Measurements from ENCODE around the gene ARHGEF5.
"Not testable (repeated sequence)": the region's sequence is repeated elsewhere in the genome, so short reads cannot be mapped to it uniquely, and the experiment has no call there.

The ARHGEF5 gene

DNA sequence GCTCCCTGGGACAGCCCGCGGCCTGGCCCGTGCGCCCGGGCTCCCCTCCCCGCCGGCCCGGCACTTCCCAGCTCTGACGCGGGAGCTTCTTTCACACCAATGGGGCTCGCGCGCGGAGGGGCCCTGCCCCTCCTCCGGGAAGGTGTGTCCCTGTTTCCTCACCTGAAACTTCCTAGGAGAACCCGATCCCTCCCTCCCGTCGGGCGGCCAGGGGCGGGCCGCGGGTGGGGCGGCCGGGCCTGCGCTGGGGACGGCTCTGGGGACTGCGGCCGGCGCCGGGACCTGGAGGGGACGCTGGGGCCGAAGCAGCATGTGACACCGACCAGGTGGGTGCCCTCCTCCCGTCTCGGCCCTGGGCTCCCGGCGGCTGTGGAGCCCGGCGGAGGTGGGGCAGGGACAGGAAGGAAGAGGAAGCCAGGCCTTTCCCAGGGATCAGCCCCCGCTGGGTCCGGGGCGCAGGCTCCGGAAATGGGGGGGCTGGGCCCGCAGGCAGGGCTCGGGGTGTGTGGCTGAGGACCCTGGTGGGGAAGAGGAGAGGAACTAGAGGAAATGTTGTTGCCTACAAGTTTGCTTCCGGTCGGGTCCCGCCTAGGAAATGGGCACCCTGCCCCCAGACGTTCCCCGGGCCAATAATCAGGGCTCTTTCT lies at the start of gene ARHGEF5:
Gene ARHGEF5, plus strand, starts transcription at position 227 of the 647 bp plus-strand sequence. CDS start 7,268 bp downstream, outside the sequence.
- not testable (repeated sequence) for DNase-seq (ENCODE audit: low read depth)

GRCh38 chr7:144309702-144310101 lies 45.5 kb upstream of the ARHGEF5 start:
- not testable (repeated sequence) for DNase-seq (ENCODE audit: low read depth)

- DNase-seq (ENCODE audit: low read depth), result not testable (repeated sequence)
These were observed 44.0 kb upstream of the ARHGEF5 start for GRCh38 chr7:144311218-144311617.

- not testable (repeated sequence) for DNase-seq (ENCODE audit: low read depth)
These were observed 43.2 kb upstream of the ARHGEF5 start, which contains the start of gene OR2A1 for GRCh38 chr7:144311872-144312469. TSS of gene OR2A1 (plus strand) at chr7:144312419. CDS start at chr7:144318125, 5,706 bp downstream.

- DNase-seq (ENCODE audit: low read depth), result not testable (repeated sequence)
These were observed 37.7 kb upstream of the ARHGEF5 start for GRCh38 chr7:144317537-144317936.

GRCh38 chr7:144319547-144319946 lies 35.7 kb upstream of the ARHGEF5 start:
- not testable (repeated sequence) for DNase-seq (ENCODE audit: low read depth)

- DNase-seq (ENCODE audit: low read depth), result not testable (repeated sequence)
These were observed 33.5 kb upstream of the ARHGEF5 start for GRCh38 chr7:144321677-144322206.

DNA sequence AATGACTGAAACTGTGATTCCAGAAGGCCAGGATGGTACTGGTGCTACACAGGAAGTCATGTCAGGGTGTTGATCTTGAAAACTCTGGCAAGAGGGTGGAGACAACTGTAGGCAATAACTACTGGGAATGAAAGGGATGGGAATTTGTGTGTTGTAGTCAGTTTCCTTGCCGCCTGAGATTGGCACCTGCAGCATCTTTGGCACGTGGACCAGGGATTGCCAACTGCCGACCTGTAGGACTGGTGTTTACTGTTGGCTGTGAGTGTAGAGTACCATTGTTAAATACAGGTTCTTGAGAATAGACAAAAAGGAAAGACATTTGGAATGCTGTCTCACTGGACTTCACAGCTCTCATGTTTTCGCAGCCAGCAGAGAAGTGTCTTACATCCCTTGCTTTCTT lies 31.8 kb upstream of the ARHGEF5 start:
- DNase-seq (ENCODE audit: low read depth), result not testable (repeated sequence)

DNA sequence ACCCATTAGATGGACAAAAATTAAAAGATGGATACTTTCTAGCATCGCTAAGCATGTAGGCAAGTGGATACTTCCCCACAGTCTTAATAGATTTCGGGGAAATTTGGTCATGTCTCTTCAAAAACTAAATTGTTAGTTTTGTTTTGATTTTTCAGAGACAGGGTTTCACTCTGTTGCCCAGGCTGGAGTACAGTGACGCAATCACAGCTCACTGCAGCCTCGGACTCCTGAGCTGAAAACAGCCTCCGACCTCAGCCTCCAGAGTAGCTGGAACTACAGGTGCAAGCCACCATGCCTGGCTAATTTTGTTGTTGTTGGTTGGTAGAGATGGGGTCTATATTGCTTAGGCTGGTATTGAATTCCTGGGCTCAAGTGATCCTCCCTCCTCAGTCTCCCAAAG lies 29.3 kb upstream of the ARHGEF5 start:
- not testable (repeated sequence) for DNase-seq (ENCODE audit: low read depth)

DNA sequence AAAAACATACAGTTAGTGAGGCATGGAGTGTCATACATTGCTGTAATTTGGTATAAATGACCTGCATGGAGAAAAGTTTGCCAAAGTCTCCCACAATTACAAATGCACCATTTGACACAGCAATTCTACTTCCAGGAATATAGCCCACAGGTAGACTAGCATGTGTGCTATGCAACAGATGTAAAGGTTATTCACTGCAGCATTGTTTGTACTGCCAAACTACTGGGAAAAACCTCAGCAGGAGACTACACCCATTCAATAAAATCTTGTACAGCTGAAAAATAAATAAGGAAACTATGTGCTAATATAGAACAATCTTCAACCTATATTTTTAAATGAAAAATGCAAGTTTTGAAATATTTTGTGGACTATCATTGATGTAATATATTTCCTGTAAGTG lies 25.2 kb upstream of the ARHGEF5 start:
- not testable (repeated sequence) for DNase-seq (ENCODE audit: low read depth)

DNA sequence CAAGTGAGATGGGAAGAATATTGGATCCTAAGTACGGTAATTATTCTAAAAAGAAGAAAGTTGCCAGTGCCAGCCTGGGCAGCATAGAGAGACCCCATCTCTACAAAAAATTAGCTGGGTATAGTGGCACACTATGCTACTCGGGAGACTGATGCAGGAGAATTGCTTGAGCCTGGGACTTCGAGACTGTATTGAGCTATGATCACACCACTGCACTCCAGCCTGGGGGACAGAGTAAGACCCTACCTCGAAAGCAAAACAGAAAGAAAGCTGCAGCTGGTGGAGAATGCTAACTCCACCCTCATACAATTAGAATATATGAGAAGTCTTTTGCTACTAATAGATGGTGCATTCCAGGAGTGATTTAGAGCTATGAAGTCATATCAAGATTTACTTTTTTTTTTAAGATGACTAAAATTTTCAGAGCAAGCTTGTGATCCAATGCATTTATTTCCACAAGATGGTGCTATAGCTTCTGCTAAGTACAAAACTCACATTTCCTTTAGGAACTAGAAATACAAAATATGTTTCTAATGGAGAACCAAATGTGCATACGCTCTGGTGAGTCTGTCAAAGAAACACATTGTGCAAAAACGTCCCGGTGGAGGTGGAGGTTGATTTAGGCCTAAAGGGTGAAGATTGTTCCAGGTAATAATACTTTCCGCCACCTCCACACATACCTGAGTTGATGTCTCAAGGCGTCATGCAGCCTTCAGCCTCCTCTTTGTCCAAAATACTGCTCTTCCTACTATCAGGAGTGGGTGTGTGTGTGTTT lies 23.8 kb upstream of the ARHGEF5 start:
- not testable (repeated sequence) for DNase-seq (ENCODE audit: low read depth)

DNA sequence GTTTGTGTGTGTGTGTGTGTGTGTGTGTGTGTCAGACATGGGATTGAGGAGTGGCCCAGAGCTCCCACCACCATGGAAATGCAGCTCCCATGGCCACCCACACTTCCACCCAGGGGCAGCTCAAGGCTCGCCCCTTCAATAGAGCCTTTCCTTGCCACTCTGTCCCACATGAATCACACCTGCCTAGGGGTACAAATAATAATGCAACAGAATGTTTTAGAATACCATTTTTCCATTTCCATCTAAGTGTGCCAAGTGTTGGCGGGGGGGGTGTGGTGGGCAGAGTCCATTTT lies 23.3 kb upstream of the ARHGEF5 start:
- DNase-seq (ENCODE audit: low read depth), result not testable (repeated sequence)

DNA sequence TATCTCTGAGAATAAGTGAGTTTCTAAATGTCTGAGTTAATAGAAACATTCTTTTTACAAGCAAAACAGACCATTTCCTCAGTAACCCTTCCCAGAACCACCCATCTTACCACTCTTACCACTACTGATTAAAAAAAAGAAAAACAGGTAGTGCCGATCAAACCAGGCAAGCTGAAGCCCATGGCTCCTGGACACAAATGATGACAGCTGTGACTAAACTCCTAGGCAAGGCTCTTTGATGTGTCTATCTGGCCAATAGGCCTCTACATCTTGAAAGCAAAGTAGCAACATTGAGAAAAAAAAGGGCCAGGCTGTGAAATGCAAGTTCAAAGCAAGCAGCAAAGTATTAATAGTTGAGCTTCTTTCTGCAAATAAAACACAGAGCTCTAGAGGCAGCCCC lies 6.6 kb upstream of the ARHGEF5 start:
- DNase-seq (ENCODE audit: low read depth), result not testable (repeated sequence)

DNA sequence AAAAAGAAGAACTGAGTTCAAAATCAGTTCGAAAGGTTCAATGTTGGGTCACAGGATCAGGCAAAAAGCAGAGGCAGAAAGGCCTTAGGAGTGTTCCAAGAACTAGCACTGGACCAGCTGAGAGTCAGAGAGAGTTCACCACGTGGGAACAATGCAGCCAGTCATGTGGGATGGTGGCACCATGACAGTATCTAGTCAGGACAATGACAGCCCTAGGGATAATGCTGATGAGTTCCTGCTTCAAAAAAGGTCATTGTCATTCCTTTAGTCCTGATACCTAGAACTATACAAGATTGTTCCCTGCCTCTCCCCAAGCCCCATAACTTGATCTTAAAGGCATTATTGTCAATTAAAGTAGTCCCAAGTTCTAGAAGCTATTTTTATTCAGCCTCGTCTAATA lies 3.5 kb upstream of the ARHGEF5 start:
- not testable (repeated sequence) for DNase-seq (ENCODE audit: low read depth)

DNA sequence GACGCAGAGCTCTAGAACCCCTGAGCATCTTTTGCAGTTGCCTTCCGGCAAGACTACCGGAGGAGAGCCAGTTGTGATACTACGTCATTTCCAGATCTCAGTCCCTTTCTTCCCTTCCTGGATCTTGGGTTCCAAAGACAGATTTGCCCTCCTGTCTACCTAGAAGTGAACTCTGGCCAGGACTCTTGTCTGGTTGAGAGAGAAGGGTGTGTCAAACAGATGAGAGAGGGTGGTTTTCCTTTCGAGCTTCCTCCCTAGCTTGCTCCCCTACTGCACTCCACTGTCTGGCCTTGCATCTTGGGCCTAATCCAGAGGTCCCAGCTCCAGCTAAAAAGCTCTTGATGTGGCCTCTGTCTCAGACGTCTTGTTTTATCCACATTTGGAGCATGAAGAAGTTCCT lies 983 bp downstream of the ARHGEF5 start:
- not testable (repeated sequence) for DNase-seq (ENCODE audit: low read depth)

DNA sequence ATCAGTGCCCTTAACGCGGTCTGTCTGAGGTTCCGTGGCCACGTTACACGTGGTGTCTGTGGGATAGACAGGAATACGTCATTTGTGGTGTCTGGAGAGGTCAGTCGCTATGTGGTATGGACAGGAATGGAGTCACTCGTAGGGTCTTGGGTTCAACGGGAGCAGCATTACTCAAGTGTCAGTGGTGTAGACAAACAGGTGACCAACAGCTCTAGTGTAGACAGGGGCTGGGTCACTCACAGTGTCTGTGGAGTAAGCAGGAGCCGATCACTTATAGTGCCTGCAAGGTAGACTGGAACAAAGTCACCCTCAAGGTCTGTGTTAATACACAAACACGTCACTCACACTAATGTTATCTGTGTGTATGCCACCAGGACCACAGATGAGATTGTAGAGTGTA lies 1.7 kb downstream of the ARHGEF5 start:
- DNase-seq (ENCODE audit: low read depth), result not testable (repeated sequence)

DNA sequence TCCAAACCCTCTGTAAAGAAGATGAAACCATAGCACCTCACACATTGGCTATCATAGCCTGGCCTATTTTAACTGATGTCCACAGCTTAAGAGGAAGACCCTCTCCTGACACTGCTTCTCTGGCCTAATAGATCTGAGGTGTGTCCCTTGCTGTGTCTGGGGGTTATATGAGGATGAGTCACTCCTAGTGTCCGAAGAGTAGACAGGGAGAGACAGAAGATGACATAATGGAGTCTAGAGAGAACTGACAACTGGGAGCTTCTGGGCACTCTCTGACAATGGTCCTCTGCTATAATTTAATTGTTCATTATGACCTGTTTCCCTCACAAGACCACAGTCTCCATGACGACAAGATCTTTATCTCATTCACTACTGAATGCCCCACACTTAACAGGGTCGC lies 6.9 kb downstream of the ARHGEF5 start:
- not testable (repeated sequence) for DNase-seq (ENCODE audit: low read depth)

DNA sequence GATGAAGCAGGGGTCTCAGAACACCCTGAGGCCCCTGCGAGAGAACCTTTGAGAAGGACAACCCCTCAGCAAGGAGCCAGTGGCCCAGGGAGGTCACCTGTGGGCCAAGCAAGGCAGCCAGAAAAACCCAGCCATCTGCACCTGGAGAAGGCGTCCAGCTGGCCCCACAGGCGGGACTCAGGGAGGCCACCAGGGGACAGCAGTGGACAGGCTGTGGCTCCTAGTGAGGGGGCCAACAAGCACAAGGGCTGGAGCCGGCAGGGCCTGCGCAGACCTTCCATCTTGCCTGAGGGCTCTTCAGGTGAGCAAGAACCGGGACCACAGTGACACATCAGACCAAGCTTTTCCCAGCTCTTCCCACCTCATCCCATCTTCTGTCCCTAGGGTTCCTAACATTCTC lies 10.3 kb downstream of the ARHGEF5 start:
- not testable (repeated sequence) for DNase-seq (ENCODE audit: low read depth)

DNA sequence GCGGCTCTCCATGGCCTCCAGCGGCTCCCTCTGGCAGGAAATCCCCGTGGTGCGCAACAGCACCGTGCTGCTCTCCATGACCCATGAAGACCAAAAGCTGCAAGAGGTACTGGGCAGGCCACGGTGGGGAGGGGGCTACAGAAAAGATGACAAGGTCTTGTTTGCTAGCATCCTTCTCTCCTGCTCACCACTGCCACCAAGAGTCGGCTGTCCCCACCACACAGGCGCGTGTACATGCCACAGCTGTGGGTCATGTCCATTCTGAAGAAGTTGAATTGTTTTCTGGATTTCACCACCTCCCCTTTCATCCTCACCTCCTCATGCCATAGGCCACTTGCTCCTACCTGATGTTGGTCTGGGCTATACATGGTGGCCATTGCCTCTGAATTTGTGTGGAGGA lies 12.0 kb downstream of the ARHGEF5 start:
- DNase-seq (ENCODE audit: low read depth), result not testable (repeated sequence)

DNA sequence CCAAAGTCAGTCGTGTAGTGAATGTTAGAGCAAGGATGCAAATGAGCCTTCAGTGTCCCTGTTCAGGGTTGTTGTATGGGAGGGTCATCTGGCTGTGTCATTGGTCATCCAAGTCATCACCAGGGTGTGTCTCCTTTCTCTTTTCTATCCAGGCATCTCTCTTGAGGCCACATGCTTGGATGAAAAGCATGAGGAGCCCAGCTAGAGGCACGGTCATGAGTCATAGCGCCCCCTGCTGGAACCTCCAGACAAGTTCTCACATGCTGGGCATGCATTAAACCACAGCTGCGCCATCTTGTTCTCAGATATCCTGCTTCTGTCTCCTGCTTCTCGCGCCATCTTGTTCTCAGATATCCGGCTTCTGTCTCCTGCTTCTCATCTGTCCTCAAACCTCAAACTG lies 14.0 kb downstream of the ARHGEF5 start:
- DNase-seq (ENCODE audit: low read depth), result not testable (repeated sequence)

DNA sequence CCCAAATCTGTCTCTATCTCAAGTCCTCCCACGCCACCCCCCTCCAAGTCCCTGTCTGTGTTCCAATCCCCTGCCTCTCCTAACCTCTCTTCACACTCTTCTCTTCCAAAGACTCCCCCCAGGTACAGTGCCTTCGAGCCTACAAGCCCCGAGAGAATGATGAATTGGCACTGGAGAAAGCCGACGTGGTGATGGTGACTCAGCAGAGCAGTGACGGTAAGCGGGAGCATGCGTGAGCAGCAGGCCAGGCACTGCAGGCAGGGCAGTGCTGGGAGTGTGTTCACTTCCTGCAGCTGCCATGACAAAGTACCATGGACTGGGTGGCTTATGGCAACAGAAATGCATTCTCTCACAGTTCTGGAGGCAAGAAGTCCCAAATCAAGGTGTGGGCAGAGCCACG lies 23.4 kb downstream of the ARHGEF5 start:
- DNase-seq (ENCODE audit: low read depth), result no peak

DNA sequence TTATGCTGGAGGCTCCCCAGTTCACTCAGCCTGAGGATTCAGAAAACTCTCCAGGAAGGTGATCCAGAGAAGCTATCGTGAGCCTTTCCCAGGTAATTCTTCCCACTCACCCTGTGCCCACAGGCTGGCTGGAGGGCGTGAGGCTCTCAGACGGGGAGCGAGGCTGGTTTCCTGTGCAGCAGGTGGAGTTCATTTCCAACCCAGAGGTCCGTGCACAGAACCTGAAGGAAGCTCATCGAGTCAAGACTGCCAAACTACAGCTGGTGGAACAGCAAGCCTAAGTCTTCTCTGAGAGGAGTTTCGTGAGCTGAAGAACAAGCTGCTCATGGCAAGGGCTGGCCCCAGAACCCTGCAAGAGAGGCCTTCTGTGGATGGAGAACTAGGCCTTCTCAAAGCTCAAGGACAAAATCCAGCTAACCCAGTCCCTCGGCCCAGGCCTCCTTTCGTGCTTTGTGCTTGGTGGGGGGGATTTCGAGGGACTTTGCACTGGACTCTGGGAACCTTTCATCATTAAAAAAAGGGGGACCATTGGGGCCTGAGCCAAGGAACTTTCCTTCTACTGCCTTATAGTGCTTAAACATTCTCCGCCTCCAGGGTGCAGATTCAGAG lies 24.7 kb downstream of the ARHGEF5 start:
- DNase-seq (ENCODE audit: low read depth), result no peak
